HG03342 (cell line): ENCODE results near the gene MPHOSPH8.
"Not testable (repeated sequence)": the region's sequence is repeated elsewhere in the genome, so short reads cannot be mapped to it uniquely, and the experiment has no call there.

Experiments used
- ATAC-seq: cut with Tn5 transposase; IDR thresholded peaks from one replicate; pipeline ENCODE4 v1.9.1; 2021; ENCODE audit warnings: mild to moderate bottlenecking, moderate library complexity; ENCODE audit not compliant: unreplicated experiment

MPHOSPH8 gene

DNA sequence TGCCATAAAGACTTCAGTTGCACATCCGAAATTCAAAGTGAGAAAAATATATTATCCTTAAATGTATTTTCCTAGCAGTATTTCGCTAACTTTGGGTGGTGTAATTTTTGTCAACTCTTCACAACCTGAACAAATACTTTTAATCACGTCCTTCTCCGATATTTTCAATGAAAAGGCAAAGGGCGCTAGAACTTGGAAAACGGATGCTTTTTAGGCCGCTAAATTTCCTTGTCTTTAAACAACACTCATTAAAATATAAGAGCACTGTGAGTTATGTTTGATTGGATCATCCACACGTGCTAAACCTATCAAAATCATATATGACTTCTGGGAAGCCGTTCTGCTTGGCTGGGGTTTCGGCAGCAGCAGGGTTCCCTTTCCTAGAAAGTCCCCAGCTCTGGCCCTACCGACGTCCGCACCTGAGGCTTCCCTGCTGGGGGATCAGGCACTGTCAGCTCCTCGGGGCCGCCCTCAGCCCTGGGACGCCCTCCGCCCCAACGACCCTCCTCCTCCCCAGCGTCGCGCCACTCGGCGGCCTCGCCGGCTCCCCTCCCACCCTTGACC lies 462 bp upstream of the MPHOSPH8 start:
- ATAC-seq: no peak

DNA sequence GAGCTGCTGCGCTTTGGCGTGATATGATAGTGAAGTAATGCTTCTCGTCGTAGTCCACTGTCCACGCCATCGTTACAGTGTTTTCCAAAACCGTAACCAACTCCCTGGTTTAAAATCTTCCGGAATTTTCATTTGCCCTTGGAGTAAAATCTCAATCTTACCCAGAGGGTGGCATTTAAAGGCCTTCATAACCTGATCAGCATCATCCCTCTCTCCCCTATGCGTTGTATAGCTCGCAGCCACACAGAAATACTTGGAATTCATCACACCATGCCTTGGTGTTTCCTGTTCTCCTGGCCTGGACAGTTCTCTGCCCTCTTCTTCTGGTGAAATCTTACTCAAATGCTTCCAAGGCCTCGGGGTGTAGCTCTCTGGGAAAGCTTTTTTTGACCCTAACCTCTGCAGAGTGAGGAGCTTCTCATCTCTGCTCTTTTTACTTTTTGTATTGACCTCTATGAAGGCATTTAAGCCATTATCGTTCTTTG lies 839 bp downstream of the MPHOSPH8 start:
- ATAC-seq: no peak

DNA sequence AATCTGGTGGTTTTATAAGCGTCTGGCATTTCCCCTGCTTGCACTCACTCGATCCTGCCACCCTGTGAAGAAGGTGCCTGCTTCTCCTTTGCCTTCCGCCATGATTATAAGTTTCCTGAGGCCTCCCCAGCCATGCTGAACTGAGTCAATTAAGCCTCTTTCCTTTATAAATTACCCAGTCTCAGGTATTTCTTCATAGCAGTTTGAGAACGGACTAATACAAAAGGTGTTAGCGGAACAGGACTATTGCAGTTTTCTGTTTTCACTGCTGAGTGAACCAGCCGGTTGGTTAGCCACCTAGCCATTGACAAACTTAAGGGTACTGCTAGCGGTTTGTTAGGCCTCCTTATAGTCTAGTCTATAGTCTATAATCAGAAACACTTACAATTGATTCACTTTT lies 2.5 kb downstream of the MPHOSPH8 start:
- ATAC-seq: not testable (repeated sequence)

DNA sequence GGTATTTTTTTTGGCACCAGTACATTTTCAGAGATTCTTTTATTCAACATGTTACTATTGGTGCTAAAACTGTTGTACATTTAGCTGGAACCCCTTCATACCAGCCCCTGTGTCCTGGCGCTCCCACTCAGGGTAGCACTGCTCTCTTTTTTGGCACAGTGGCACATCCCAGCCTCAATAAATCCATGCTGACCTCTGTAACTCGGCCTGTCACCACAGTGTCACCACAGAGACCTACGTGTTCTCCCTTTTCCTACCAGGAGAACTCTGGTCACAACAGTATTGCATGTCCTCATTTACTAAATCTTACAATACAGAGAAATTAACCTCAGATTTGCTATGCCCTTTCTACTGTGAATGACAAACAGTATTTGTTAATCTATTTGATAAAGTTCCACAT lies 10.2 kb downstream of the MPHOSPH8 start:
- ATAC-seq: no peak

DNA sequence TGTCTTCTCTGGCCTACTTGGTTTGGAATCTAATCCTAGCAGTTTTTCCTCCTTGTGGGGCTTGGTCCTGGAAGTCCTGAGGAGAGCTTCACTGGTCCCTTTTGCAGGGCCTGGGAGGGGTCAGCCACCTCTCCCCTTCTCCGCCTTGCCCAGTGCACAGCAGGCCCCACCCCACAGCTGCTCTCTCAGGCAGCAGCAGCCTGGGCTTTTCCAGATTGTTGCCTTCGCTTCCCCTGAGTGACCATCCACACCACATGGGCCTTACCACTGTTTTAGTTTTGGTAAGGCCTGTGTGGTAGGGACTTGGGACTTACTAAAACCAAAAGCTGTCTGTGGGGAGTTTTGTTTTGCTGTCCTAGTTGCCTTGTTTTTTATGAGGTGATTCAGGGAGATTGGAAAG lies 11.5 kb downstream of the MPHOSPH8 start:
- no peak for ATAC-seq

DNA sequence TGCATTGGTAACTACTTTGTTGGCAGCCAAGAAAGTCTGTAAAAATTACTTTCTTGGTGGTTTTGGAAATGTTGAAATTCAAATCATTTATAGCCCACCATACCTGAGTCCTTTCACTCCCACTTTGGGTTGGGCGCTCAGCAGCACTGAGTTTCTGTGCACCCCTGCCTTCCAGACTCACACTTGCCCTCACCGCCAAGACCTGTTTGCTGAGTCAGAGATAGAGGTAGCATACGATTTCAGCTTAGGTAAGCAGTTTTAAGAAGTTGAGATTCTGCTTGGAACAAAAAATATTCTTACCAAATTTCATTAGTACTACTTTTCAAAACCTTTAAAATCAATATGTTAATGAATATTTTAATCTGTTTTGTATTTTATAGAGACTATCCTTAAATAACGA lies 12.6 kb downstream of the MPHOSPH8 start:
- ATAC-seq: no peak

DNA sequence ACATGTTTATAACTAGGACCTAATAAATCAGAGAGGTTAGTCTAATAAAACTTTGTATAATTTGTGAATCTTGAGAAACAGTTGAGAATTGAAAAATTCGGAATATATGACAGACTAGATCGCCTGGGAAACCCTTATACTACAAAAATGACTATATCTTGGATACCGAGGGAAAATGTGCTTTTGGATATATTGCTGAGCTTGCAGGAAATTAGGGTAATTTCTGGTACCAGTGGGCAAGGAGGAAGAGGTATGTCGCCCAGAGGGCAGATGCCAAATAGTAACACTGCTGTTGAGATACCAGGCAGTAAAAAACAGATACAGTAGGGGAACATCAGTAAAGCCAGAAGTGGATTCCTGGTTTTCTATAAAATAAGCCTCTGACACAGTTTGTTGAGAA lies 17.3 kb downstream of the MPHOSPH8 start:
- no peak for ATAC-seq

DNA sequence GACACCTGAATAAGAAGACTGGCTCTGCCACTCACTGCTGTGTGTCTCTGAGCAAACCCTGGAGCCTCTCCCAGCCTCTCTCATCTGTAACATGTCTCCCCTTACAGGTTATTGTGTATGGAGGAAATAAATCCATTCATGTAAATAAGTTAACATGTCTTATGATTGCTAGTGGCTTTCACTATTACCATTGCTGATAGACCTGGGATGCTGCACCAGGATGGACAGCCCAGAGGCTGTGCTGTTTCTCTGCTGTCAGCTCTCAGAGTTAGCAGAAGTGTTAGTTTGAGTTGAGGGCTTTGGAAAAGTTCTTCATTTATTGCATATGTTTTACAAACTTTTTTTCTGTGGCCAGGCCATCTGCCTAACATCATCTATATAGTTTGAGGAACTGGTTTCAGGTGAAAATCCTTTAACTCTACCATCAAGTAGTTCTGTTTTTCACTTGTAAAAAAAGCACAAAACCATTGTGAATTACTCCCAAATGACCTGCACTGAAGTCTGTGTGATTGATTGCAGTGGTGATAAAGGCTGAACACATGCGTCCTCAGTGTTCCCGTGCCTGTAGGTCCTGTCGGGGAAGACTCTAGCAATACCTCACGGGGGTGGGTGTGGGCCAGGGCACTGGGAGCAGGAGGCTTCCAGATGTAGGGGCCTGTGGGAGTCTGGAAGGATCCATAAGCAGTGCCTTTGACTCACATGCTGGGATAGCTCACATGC lies 24.6 kb downstream of the MPHOSPH8 start:
- ATAC-seq: no peak

DNA sequence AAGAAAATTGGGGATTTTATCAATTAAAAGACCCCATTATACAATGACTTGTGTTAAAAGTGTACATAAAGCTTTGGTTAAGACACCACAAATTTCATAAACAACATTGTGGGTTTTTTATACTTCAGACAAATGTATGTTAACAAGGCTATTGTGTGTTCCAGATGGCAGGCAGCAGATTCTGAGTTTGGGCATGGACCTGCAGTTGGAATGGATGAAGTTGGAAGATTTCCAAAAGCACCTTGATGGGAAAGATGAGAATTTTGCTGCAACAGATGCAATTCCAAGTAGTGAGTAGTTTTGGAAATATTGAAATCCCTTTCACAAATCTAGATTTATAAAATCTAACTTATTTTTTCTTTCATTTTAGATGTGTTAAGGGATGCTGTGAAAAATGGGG lies 25.4 kb downstream of the MPHOSPH8 start:
- ATAC-seq: no peak

DNA sequence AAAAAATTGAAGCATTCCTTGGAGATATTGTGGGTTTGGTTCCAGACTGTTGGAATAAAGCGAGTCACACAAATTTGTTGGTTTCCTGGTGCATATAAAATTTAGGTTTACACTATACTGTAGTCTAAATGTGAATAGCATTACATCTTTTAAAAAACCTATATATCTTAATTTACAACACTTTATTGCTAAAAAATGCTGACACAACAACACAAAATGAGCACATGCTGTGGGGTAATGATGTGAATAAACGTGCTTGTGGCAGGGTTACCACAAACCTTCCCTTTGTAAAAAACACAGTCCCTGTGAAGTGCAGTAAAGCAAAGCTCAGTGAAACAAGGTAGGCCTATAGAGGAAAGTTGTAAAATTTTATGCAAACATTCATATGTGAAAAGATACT lies 27.7 kb downstream of the MPHOSPH8 start:
- ATAC-seq: no peak

DNA sequence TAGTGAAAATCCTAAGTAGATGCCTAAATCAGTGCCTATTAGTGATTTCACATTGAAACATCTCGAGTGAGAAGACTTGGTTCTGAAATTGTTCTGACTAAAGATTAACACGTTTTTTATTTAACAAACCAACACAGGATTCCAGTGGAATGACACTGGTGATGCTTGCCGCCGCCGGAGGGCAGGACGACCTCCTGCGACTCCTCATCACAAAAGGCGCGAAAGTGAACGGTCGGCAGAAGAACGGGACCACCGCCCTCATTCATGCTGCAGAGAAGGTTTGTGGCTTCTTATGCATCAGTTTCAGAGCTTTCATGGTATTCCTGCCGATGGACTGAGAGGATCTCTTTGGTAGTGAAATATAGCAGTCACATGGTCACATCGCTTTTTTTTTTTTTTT lies 28.1 kb downstream of the MPHOSPH8 start:
- ATAC-seq: no peak

DNA sequence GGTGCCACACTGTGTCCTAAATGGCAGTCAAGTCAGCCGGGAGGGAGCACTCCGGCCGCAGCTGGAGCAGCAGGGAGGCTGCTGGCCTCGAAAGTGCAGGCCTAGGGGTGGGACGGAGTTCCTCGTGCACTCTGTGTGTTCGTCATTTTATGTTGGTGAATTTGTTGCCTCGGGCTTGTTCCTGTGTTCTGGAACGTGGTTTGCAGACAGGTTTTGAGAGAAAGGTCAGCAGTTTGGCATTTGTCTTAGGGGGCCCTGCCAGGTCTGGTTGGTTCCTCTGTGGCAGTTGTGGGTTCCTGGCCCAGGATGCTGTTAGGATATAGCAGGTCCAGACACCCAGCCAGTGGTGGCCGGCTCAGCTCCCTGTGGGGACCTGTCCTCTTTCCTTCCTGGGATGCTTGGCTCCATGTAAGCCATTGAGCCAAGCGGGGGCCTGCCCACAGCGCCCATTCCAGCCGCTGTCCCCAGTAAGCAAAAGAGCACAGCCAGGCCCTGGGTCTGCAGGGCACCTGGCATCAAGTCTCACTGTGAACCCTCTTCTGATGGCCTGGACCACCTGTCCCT lies 30.0 kb downstream of the MPHOSPH8 start:
- no peak for ATAC-seq

DNA sequence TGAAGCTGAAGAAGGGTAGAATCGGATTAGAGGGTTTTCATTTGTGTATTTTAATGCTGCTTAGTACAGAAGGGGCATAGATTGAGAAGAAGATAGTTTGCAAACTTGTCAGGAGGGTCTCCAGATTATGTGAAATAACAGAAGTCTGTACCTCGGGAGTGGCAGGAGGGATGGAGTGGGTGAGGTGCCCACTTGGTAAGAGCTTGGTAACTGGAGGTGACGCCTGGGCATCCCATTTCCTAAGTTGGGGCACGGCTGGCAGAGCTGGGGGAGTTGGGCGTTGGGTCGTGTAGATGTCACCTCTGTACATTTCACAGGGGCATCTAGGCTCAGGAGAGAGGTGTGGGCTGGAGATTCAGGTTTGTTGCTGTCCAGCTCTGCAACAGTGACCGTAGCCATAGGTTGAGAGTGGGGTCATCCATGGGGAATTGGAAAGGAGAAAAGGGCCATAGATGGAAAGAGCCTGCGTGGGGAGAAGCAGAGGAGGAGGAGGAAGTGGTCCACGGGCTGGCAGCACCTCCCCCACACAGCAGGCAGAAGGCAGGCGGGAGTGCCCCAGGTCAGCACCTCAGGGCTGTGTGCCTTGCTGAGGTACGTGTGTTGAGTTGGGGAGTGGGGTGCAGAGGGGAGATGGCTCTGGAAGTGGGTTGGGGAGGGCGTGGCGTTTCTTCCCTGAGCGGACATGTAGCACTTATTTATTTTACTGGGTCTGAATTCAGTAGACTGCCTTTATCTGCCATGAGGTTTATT lies 31.2 kb downstream of the MPHOSPH8 start:
- no peak for ATAC-seq

DNA sequence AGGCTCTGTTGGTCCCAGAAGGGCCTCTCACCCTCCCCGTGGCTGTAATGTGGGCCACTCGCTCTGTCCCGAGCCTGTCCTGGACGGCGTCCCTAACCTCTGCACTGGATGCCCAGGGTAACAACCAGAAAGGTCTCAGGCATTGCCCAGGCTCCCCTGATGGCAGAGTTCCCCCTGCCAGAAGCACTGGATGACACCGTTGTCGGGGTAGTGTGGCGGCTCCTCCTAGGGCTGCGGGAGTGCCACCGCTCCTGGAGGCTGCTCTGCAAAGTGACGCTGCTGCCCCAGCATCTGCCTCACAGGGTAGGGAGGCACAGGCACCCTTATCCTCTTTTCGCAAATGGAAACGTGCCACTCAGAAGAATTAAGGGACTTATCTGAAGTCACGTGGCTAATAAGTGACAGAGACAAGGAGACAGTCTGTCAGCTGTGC lies 32.0 kb downstream of the MPHOSPH8 start:
- no peak for ATAC-seq

DNA sequence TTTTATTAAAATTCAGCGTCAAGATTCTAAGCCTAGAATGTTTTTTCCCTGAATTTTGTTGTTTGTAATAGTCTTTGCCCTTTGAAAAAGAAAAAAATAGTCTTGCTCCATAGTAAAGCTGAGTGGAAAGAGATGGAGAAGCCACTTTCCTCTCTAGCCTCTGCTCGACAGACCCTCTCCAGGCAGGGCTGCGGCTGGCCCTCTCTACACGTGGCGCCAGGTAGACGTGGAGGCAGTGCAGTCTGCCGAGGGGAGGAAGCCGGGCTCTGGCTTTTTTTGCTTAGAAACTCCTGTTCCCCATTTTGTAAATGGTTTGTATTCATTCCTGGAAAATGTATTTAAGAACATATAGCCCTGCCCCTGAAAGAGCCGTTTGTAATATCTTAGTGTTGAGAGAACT lies 35.3 kb downstream of the MPHOSPH8 start:
- ATAC-seq: no peak

DNA sequence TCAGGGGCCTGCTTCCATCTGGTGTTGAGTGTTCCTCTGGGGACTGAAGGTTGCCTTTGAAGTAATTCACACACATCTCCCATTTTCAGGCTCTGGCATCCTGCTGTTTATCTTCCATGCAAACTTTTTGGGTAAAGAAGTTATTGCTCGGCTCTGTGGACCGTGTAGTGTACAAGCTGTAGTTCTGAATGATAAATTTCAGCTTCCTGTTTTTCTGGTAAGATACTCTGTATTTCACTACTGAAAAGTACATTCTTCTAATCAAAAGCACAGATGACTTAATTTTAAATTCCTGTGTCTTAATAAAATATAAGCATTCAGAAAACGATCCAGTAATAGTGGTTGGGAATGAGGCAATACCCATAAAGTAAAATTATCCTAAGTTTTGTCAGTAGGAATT lies 36.7 kb downstream of the MPHOSPH8 start:
- no peak for ATAC-seq

DNA sequence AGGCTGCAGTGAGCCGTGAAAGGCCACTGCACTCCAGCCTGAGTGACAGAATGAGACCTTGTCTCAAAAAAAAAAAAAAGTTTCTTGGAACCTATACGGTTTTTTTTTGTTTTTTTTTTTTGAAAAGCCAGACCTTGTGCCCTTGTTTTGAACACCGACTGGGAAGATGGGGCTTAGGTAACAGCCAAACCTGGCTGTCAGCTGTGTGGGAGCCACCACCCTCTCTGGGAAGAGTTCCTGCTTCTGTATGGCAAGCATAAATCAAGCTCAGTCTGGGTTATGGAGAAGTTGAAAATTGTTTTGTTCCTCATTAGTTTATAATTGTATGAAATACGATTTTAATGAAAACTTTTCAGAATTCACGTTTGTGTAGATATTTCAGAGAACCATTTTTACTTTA lies 39.5 kb downstream of the MPHOSPH8 start:
- ATAC-seq: no peak

DNA sequence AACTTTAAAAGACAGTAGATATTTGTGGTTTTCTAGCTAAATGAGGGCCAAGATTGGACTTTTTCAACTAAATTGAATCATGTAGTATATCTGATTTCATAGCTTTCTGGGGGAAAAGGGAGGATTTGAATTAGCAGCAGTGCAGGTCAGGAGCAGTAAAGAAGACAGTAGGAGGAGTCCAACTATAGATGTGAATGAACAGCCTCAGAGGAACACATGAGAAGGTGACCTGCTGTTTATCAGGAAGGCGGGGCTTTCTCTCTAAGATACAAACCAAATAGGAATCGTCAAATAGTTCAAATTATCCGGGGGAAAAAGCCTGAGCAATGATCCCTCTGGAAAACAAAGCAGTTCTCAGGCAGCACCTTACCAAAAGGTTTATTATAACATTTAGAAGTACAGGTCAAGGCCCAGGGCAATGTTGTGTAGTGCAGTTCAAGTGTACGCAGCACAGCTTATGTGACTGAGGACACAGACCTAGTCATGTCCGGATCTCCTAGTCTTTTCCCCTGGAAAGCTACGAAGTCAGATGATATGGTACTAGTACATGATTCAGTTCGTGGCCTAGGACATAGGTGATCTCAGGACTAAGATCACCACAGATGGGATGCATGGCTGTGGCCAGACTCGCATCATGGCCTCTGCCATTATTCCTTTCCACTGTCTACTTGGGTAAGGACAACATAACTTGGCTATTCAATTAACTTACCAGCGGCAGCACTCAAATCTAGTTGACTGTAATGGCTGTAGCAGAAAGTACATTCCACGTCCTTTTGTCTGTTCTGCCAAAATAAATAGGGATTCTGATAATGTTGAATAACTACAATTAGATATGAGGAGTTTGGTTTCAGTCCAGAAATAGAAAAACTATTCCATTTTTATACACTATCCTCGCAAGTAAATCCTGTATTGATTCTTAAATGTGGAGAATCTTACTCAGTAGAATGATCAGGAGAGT lies 40.3 kb downstream of the MPHOSPH8 start:
- no peak for ATAC-seq

DNA sequence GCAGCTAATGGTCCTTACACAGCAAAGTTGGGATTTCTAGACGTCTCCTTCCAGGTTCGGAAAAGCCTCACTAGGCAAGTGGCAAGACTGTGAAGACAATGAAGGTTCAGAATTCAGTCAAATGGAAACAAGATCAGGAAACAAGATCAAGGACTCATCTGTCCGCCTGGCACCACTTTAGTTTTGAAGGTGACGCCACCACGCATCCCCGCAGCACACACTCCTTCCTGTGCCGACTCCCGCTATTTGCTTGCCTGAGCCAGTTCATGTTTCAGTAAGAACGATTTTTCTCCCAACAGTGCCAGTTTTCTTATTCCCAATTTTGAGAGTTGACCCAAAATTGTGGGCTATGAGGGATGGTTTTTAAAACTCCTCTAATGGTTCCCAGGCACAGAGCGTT lies 41.4 kb downstream of the MPHOSPH8 start:
- no peak for ATAC-seq

DNA sequence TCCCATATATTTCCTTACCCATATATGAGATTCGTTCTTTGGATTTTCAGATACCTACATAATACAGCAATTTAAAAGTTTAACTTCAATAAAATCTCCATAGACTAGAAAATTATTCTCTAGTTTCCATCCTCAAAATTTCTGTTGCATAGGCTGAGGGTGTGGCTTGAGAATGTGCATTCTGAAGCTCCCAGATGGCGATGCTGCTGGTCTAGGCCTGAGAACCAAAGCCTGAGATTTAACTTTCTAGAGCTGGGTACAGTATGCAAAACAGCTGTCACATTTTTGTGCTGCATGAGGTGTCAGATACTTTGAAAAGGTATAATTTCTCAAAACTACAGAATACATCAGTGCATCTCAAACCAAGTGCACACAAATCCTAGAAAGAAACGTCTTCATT lies 42.7 kb downstream of the MPHOSPH8 start:
- no peak for ATAC-seq

DNA sequence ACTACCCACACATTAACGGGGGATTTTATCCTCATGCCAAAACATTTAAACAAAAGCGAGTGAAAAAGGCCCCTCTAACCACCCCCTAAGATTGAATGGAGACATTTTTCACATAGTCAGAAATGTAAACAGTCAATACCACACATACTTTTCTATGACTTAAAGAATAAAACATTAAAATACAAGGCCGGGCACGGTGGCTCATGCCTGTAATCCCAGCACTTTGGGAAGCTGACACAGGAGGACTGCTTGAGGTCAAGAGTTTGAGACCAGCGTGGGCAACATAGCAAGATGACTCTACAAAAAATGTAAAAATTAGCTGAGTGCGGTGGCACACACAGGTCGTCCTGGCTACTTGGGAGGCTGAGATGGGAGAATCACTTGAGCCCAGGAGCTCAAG lies 47.3 kb downstream of the MPHOSPH8 start:
- no peak for ATAC-seq
